Thyroid gland (tissue), 4 donors: ENCODE results near the gene TROAP. TPM values are rescaled to one million over a fixed set of nuclear protein-coding genes. Genes with fewer than 3 reads are reported as not detected.

Experiments
- DNase-seq, 2 donors: peaks; one replicate each; pipeline ENCODE4 v3.0.0-alpha.2; 2019
- H3K27ac ChIP-seq, 3 donors: fragments of 200-600 bp; sonication (generic); 1 replicate in 2 of 3; 2 replicates in 1 of 3; pipeline ENCODE4 v1.5.1; 2016 to 2019; ENCODE audit warnings: mild to moderate bottlenecking in 1 of 3, moderate library complexity in 1 of 3
- H3K27me3 ChIP-seq: fragments of 200-600 bp; sonication (generic); one replicate; pipeline ENCODE4 v1.5.1; 2019
- H3K36me3 ChIP-seq, 2 donors: fragments of 200-600 bp; sonication (generic); one replicate each; pipeline ENCODE4 v1.5.1; 2016 to 2019
- H3K4me1 ChIP-seq, 2 donors: fragments of 200-600 bp; sonication (generic); one replicate each; pipeline ENCODE4 v1.5.1; 2017 to 2019
- H3K4me3 ChIP-seq, 3 donors: fragments of 200-600 bp; sonication (generic); replicated peaks in 1 of 3; 1 replicate in 2 of 3; 2 replicates in 1 of 3; pipeline ENCODE4 v1.5.1; 2016; ENCODE audit warnings: mild to moderate bottlenecking in 1 of 3
- H3K9me3 ChIP-seq: fragments of 200-600 bp; sonication (generic); one replicate; pipeline ENCODE4 v1.5.1; 2017
- POLR2A ChIP-seq, 2 donors: fragments of 450-650 bp; IDR thresholded peaks; one replicate each; pipeline ENCODE4 v1.6.1; 2017; ENCODE audit warnings: antibody characterized with exemption in 2 of 2, mild to moderate bottlenecking in 2 of 2, moderate library complexity in 1 of 2
- WGBS, 2 donors: methylation state at CpG; one replicate each; pipeline ENCODE4 v1.1.5; 2017; 5-methylcytosine and 5-hydroxymethylcytosine counted together
- intact Hi-C: fragments of 100-400 bp; cut with DNase I; formaldehyde crosslinking; loops from one replicate; pipeline ENCODE4 v1.15.1; 2023
- total RNA-seq, 4 donors: library from RNA; depleted of rRNA; stranded (reverse); fragments of >200 nt; gene quantifications; one replicate each; pipeline ENCODE4 v1.2.3, GENCODE V29; 2016
- TF ChIP-seq, protein P1 (sequence below), 6 experiments: fragments of 200-600 bp in 3 of 6; fragments of 450-650 bp in 3 of 6; sonication (generic) in 3 of 6; IDR thresholded peaks; one replicate each; pipeline ENCODE4 v1.5.1; 2016 to 2019; ENCODE audit warnings: antibody characterized with exemption in 6 of 6, mild to moderate bottlenecking in 2 of 6, inconsistent platforms in 1 of 6, moderate library complexity in 1 of 6

TROAP gene
- total RNA-seq, 4 donors from 2014 or later: 0.56 to 2.6 (median 0.96) TPM; not detected in 1

DNA sequence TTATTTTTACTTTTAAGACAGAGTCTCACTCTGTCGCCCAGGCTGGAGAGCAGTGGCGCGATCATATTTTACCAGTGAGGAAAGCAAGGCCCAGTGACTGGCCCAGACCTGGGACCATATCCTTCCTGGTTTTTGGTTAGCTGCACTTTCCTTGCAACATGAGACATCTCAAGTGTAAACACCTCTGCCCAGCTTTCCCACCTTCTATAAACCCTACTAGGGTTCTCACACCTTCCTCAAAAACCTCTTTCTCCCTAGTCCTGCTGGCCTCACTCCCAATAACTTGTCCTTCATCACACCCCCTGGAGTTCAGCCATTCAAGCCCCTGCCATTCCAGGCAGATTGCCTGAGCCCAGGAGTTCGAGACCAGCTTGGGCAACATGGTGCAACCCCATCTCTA, 38.4 kb upstream of the TROAP start:
- intact Hi-C loops: no loop called here
- TF ChIP-seq, protein P1, sequence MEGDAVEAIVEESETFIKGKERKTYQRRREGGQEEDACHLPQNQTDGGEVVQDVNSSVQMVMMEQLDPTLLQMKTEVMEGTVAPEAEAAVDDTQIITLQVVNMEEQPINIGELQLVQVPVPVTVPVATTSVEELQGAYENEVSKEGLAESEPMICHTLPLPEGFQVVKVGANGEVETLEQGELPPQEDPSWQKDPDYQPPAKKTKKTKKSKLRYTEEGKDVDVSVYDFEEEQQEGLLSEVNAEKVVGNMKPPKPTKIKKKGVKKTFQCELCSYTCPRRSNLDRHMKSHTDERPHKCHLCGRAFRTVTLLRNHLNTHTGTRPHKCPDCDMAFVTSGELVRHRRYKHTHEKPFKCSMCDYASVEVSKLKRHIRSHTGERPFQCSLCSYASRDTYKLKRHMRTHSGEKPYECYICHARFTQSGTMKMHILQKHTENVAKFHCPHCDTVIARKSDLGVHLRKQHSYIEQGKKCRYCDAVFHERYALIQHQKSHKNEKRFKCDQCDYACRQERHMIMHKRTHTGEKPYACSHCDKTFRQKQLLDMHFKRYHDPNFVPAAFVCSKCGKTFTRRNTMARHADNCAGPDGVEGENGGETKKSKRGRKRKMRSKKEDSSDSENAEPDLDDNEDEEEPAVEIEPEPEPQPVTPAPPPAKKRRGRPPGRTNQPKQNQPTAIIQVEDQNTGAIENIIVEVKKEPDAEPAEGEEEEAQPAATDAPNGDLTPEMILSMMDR (IDR thresholded peaks at IDR 0.05): no peak
- TF ChIP-seq POLR2A (IDR thresholded peaks at IDR 0.05): no peak
- Histone ChIP-seq H3K9me3 (no peaks in the 10 kb centered on the region), H3K4me3 (no peak overlapping the region), H3K27me3 (no peaks in the 10 kb centered on the region), H3K36me3 (no peaks in the 10 kb centered on the region), H3K27ac (no peak overlapping the region), H3K4me1 (no peaks in the 10 kb centered on the region)
- DNase-seq: no peak
- 77 to 94% methylated on average over 4 of the region's 4 CpGs for WGBS, 2 donors

DNA sequence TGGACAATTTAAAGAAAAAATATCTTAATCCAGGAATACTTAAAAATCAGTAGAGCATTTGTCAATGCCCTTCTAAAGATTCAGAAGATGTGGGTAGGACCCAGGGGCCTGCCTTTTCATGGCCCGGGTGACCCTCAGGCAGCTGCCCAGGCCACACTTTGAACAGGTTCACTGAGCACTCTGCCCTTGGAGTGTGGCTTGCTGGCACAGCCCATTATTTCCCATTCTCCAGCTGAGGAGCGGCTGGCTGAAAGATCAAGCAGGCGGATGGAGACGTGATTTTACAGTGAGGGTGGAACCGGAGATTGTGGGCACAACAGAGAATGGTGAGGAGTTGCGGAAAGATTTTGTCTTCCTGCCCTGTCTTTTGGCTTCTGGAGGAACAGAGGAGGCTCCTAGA, 35.2 kb upstream of the TROAP start:
- Histone ChIP-seq H3K36me3 (no peaks in the 10 kb centered on the region), H3K9me3 (no peaks in the 10 kb centered on the region), H3K4me1 (no peaks in the 10 kb centered on the region), H3K27ac (no peak overlapping the region), H3K4me3 (no peak overlapping the region), H3K27me3 (no peaks in the 10 kb centered on the region)
- TF ChIP-seq, protein P1 (IDR thresholded peaks at IDR 0.05): no peak
- no peak for TF ChIP-seq POLR2A (IDR thresholded peaks at IDR 0.05)
- intact Hi-C loops: no loop called here
- no peak for DNase-seq
- 36 to 45% methylated on average over 6 of the region's 6 CpGs for WGBS, 2 donors

DNA sequence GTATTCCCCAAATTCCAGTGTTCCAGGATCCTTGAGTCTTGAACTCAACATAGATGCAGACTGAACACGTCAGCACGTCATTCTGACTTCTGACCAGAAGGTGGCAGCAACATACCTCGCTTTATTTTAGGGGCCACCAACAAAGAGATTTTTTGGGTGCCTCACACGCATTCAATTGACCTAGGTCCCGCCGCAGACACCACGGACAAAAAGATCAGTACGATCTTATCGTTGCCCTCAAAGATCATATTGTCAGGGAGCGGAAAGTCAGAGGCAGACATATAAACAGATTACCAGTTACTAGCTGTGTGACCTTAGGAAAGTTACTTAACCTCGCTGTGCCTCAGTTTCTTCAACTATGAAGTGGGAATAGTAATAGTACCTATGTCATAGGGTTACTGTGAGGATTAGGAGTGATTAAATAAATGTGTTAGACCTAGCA, 34.6 kb upstream of the TROAP start:
- no peaks in the 10 kb centered on the region for H3K4me1 ChIP-seq
- intact Hi-C loops: no loop called here
- no peak overlapping the region for H3K4me3 ChIP-seq
- no peak overlapping the region for H3K27ac ChIP-seq
- no peaks in the 10 kb centered on the region for H3K27me3 ChIP-seq
- H3K36me3 ChIP-seq: no peaks in the 10 kb centered on the region
- TF ChIP-seq, protein P1 (IDR thresholded peaks at IDR 0.05): peak; percentile 67 to 84 (median 72)
- no peak for TF ChIP-seq POLR2A (IDR thresholded peaks at IDR 0.05)
- no peaks in the 10 kb centered on the region for H3K9me3 ChIP-seq
- WGBS, 2 donors: 10 to 11% methylated on average over 11 of the region's 11 CpGs
- peak; percentile 48 to 54 for DNase-seq

DNA sequence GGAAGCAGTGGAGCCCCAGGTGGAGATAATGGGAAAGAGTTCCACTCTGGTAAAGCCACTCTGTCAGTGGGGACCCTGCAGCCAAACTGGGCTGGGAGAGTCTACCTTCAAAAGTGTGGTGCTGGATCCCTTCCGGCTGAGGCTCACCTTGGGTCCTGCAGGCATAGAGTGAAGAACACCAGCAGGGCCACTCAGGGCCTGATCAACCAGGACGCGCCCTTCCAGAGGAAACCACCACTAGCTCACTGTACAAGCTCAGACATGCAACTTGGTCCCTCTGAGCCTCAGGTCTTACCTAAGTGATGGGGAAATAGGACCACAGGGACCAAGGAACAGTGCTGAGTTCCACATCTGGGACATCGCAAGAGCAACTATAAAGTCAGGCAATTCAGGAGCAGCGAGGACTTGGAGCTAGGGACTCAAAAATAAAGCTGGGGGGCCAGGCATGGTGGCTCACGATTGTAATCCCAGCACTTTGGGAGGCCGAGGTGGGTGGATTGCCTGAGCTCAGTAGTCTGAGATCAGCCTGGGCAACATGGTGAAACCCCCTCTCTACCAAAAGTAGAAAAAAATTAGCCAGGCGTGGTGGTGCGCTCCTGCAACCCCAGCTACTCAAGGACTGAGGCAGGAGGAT, 34.0 kb upstream of the TROAP start:
- Histone ChIP-seq H3K36me3 (no peaks in the 10 kb centered on the region), H3K4me3 (no peak overlapping the region), H3K4me1 (no peaks in the 10 kb centered on the region), H3K27ac (no peak overlapping the region), H3K9me3 (no peaks in the 10 kb centered on the region), H3K27me3 (no peaks in the 10 kb centered on the region)
- DNase-seq: no peak
- TF ChIP-seq POLR2A (IDR thresholded peaks at IDR 0.05): no peak
- TF ChIP-seq, protein P1 (IDR thresholded peaks at IDR 0.05): no peak
- intact Hi-C loops: no loop called here
- WGBS, 2 donors: 75 to 86% methylated on average over 8 of the region's 9 CpGs

DNA sequence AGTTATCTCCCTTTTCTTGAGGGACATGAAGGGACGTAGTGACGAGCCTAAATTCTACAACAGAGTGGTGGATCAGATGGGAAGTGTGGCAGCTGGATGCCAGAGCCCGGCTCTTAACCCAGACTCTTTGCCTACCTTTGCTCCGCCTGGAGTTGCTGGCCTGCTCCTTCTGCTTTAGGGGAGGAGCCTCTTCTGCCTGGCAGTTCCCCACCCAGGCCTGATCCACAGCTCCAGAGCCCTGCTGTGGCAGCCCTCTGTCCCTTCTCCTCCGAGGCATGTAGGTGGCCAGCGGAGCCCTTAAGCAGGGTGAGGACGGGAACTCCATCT, 30.4 kb upstream of the TROAP start:
- intact Hi-C loops: loop anchor here (5.0 kb wide), 1 partner anchor 40 kb away; no protein-coding TSS in a partner anchor
- peaks cover 6% of the 10 kb centered on the region for H3K27me3 ChIP-seq
- TF ChIP-seq, protein P1 (IDR thresholded peaks at IDR 0.05): no peak
- TF ChIP-seq POLR2A (IDR thresholded peaks at IDR 0.05): no peak
- 72 to 75% methylated on average over 6 to 7 of the region's 7 CpGs for WGBS, 2 donors
- H3K4me1 ChIP-seq: peaks cover 18 to 22% of the 10 kb centered on the region in 2 donors
- no peaks in the 10 kb centered on the region for H3K36me3 ChIP-seq
- H3K27ac ChIP-seq: no peak overlapping the region
- DNase-seq: no peak
- no peaks in the 10 kb centered on the region for H3K9me3 ChIP-seq
- no peak overlapping the region for H3K4me3 ChIP-seq
